HepG2 (cell line): ENCODE data around the gene COMT. TPM values are rescaled to one million over a fixed set of nuclear protein-coding genes. Genes with fewer than 3 reads are reported as not detected.

Source experiments
- CC2D1A ChIP-seq: sonication (generic); formaldehyde crosslinking; IDR thresholded peaks from 2 replicates; pipeline ENCODE4 v1.8.1; 2023; ENCODE audit warnings: mild to moderate bottlenecking, missing genetic modification reagents
- CEBPZ ChIP-seq: IDR thresholded peaks from 2 replicates; pipeline ENCODE4 v1.6.1; 2012; ENCODE audit warnings: low read length, improper control_type of control experiment
- CSRNP2 ChIP-seq: sonication (generic); formaldehyde crosslinking; conservative IDR thresholded peaks from 2 replicates; pipeline ENCODE4 v1.8.0; 2022; ENCODE audit warnings: low read depth, missing genetic modification reagents
- HOXA7 ChIP-seq: sonication (generic); formaldehyde crosslinking; IDR thresholded peaks from 2 replicates; pipeline ENCODE4 v1.8.1; 2022; ENCODE audit warnings: mild to moderate bottlenecking, missing genetic modification reagents, moderate library complexity
- MAFK ChIP-seq, 2 experiments: IDR thresholded peaks in 1 of 2; conservative IDR thresholded peaks in 1 of 2; 2 replicates each; pipeline ENCODE4 v1.6.1; 2011; ENCODE audit warnings: improper control_type of control experiment in 2 of 2, low read length in 2 of 2
- RARA ChIP-seq: IDR thresholded peaks from 2 replicates; pipeline ENCODE4 v1.6.1; 2016; ENCODE audit warnings: missing genetic modification reagents, missing compliant biosample characterization
- SIX1 ChIP-seq: sonication (generic); formaldehyde crosslinking; IDR thresholded peaks from 2 replicates; pipeline ENCODE4 v1.4.0; 2020; ENCODE audit warnings: missing genetic modification reagents, borderline replicate concordance
- SMYD3 ChIP-seq: sonication (generic); formaldehyde crosslinking; IDR thresholded peaks from 2 replicates; pipeline ENCODE4 v1.8.1; 2023; ENCODE audit warnings: mild to moderate bottlenecking, missing genetic modification reagents
- SP5 ChIP-seq: IDR thresholded peaks from 2 replicates; pipeline ENCODE4 v1.6.1; 2016; ENCODE audit warnings: low read depth, borderline replicate concordance
- SUZ12 ChIP-seq: fragments of 150-350 bp; IDR thresholded peaks from 2 replicates; pipeline ENCODE4 v1.6.1; 2014; ENCODE audit warnings: low read depth, low read length
- TEAD2 ChIP-seq: sonication (generic); formaldehyde crosslinking; IDR thresholded peaks from 2 replicates; pipeline ENCODE4 v1.9.0; 2021; ENCODE audit warnings: missing genetic modification reagents
- U2AF2 ChIP-seq: fragments of 200-400 bp; formaldehyde crosslinking; IDR thresholded peaks from 2 replicates; pipeline ENCODE4 v1.6.1; 2017; ENCODE audit warnings: low read depth, mild to moderate bottlenecking, low read length
- ZFP1 ChIP-seq: IDR thresholded peaks from 2 replicates; pipeline ENCODE4 v1.6.1; 2016
- ZFYVE20 ChIP-seq: sonication (generic); formaldehyde crosslinking; IDR thresholded peaks from 2 replicates; pipeline ENCODE4 v1.8.0; 2023; ENCODE audit warnings: low read depth, mild to moderate bottlenecking, moderate library complexity, missing genetic modification reagents, borderline replicate concordance
- ZNF101 ChIP-seq: sonication (generic); formaldehyde crosslinking; IDR thresholded peaks from 2 replicates; pipeline ENCODE4 v1.4.0; 2020; ENCODE audit warnings: mild to moderate bottlenecking, low read depth, missing genetic modification reagents, borderline replicate concordance
- ZNF224 ChIP-seq: sonication (generic); formaldehyde crosslinking; IDR thresholded peaks from 2 replicates; pipeline ENCODE4 v1.5.0; 2020; ENCODE audit warnings: mild to moderate bottlenecking, missing genetic modification reagents
- ZNF276 ChIP-seq: sonication (generic); formaldehyde crosslinking; IDR thresholded peaks from 2 replicates; pipeline ENCODE4 v1.4.0; 2020; ENCODE audit warnings: mild to moderate bottlenecking, low read depth, missing genetic modification reagents
- ZNF543 ChIP-seq: sonication (generic); formaldehyde crosslinking; IDR thresholded peaks from 2 replicates; pipeline ENCODE4 v1.4.0; 2020; ENCODE audit warnings: mild to moderate bottlenecking, missing genetic modification reagents
- ZNF746 ChIP-seq: sonication (generic); formaldehyde crosslinking; IDR thresholded peaks from 2 replicates; pipeline ENCODE4 v1.8.0; 2022; ENCODE audit warnings: mild to moderate bottlenecking, missing genetic modification reagents
- ZNF770 ChIP-seq: sonication (generic); formaldehyde crosslinking; IDR thresholded peaks from 2 replicates; pipeline ENCODE4 v1.5.0; 2020; ENCODE audit warnings: mild to moderate bottlenecking, missing genetic modification reagents
- polyA plus RNA-seq, 8 experiments: library from polyadenylated mRNA; depleted of rRNA in 3 of 8; stranded (reverse) in 7 of 8; unstranded in 1 of 8; fragments of >200 nt; fragmentation: Illumina TruSeq in 4 of 8; extraction: Trizol in 4 of 8; gene quantifications; 2 replicates each; pipeline versions ENCODE4 v1.2.1 to v1.2.3, GENCODE V29; 2011 to 2016; ENCODE audit warnings: low read depth in 4 of 8, missing spikeins in 1 of 8, mixed read lengths in 1 of 8; ENCODE audit not compliant: insufficient read depth in 1 of 8
- total RNA-seq, 5 experiments: library from RNA; depleted of rRNA; stranded (reverse); fragments of >200 nt; fragmentation: Illumina TruSeq; extraction: Trizol; gene quantifications; 2 replicates each; pipeline ENCODE4 v1.2.3, GENCODE V29; 2016; ENCODE audit warnings: low read depth in 1 of 5

The COMT gene
- total and polyA plus RNA-seq, 2 of the 13 experiments (the other 11 are each of a cell fraction or from before 2014, with no cell fraction given), result 156 to 162 TPM

GRCh38 chr22:19962909-19963806 is 21.6 kb downstream of the COMT start (continued):
- TF ChIP-seq CEBPZ, result no peak
- TF ChIP-seq RARA (CRISPR knock-in tag), result peak; percentile 82
- peak; percentile 97; the same call in 1 of the 2 replicates for TF ChIP-seq ZNF543
- TF ChIP-seq ZNF770 (CRISPR knock-in tag), result no peak
- peak; percentile 40; the same call in 1 of the 2 replicates for TF ChIP-seq ZNF224 (CRISPR knock-in tag)
- 0 out of 4 replicates have a peak, but pooled peaks of 1 of the 2 experiments have one; percentile 3 for TF ChIP-seq MAFK (conservative IDR thresholded peaks at IDR 0.05 in 1 of 2, IDR thresholded peaks at IDR 0.05 in 1 of 2; ENCODE audit: low read length in 2 of 2)
- 0 out of 2 replicates have a peak, but pooled peaks have one; percentile 39 for TF ChIP-seq ZNF746 (CRISPR knock-in tag)
- no peak for TF ChIP-seq U2AF2
- no peak for TF ChIP-seq CSRNP2 (CRISPR knock-in tag)
- TF ChIP-seq ZNF101 (CRISPR knock-in tag), result no peak
- TF ChIP-seq TEAD2 (CRISPR knock-in tag), result no peak
- no peak for TF ChIP-seq SIX1
- TF ChIP-seq SP5 (CRISPR knock-in tag), result peak; percentile 97
- TF ChIP-seq SUZ12, result no peak
- TF ChIP-seq ZFYVE20 (CRISPR knock-in tag), result no peak
- TF ChIP-seq SMYD3 (CRISPR knock-in tag), result no peak
- TF ChIP-seq ZFP1 (CRISPR knock-in tag), result no peak
- TF ChIP-seq ZNF276 (CRISPR knock-in tag), result no peak
- TF ChIP-seq CC2D1A (CRISPR knock-in tag), result no peak
- no peak for TF ChIP-seq HOXA7 (CRISPR knock-in tag)
